Measurements from ENCODE around the gene KCNJ2.

GRCh38 chr17:70168044-70168976 is 1.0 kb upstream of the KCNJ2 start:
- TF ChIP-seq CTCF (IDR thresholded peaks at IDR 0.05): peak in 2 of 3 donors; percentile 7 to 21
- TF ChIP-seq POLR2A (IDR thresholded peaks at IDR 0.05): no peak
- no peak for TF ChIP-seq EP300 (IDR thresholded peaks at IDR 0.05)
